ENCODE measurements around the gene ITGB6.
"Not testable (repeated sequence)": the region's sequence is repeated elsewhere in the genome, so short reads cannot be mapped to it uniquely, and the experiment has no call there.

ITGB6 gene

DNA sequence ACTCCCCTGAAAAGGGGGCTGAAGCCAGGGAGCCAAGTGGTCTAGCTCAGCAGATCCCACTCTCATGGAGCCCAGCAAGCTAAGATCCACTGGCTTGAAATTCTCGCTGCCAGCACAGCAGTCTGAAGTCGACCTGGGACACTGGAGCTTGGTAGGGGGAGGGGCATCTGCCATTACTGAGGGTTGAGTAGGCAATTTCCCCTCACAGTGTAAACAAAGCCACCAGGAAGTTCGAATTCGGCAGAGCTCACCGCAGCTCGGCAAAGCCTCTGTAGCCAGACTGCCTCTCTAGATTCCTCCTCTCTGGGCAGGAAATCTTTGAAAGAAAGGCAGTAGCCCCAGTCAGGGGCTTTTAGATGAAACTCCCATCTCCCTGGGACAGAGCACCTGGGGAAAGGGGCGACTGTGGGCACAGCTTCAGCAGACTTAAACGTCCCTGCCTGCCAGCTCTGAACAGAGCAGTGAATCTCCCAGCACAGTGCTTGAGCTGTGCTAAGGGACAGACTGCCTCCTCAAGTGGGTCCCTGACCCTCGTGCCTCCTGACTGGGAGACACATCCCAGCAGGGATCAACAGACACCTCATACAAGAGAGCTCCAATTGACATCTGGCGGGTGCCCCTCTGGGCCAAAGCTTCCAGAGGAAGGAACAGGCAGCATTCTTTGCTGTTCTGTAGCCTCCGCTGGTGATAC lies 18.8 kb downstream of the ITGB6 start:
- not testable (repeated sequence) for DNase-seq (ENCODE audit: low read depth in 2 of 2)

DNA sequence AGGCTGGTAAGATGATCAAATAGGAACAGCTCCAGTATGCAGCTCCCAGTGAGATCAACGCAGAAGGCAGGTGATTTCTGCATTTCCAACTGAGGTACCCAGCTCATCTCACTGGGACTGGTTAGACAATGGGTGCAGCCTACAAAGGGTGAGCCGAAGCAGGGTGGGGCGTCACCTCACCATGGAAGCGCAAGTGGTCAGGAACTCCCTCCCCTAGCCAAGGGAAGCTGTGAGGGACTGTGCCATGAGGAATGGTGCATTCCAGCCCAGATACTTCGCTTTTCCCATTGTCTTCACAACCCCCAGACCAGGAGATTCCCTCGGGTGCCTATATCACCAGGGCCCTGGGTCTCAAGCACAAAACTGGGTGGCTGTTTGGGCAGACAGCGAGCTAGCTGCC lies 19.4 kb downstream of the ITGB6 start:
- not testable (repeated sequence) for DNase-seq (ENCODE audit: low read depth in 2 of 2)

DNA sequence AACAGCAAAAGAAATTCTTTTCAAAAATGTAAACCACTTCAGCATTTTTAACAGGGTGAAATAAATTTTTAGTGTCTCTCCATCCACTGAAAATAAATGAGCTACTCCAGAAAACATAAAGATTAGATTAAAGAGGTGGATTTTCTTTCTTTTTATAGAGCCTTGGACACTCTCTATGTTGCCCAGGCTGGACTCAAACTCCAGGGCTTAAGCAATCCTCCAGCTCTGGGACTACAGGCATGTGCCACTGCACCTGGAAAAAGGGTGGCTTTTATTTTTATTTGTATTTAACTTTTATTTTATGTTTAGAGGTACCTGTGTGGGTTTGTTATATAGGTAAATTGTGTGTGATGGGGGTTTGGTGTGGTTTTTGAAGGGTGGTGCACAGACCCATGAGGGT lies 19.9 kb downstream of the ITGB6 start:
- DNase-seq (ENCODE audit: low read depth in 2 of 2), result no peak

DNA sequence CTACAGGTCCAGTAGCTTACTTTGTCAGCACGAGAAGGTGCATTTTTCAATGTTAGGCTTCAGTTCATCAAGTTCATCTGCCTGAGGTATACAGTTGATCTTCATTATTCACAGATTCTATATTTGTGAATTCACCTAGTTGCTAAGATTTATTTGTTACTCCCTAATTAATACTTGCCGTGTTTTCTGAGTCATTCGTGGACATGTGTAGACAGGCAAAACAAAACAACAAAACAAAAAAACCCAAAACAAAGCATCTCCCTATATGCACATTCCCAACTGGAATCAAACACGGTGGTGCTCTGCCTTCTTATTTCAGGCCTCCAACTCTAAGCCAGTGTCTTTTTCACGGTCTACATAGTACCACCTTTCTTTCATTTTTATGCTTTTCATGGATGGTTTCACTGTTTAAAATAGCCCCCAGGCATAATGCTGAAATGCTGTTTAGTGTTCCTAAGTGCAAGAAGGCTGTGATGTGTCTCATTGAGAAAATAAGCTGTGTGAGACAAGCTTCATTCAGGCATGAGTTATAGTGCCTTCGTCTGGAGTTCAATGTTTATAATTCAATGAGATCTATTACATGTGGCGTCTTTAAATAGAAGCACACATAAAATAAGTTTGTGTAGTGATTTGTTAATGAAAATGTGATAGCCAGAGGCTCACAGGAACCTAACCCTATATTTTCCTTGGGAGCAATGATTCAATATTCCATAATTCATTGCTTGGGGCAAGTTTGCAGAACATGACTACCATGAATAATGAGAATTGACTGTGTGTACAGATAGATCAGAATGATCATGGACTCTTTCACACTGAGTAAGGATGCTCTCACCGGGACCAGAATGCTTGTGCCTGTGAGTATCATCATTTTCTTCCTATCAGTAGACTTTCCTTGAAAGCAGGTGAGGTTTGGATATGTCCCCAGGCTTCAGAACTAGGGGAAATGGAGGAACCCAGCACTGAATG lies 24.6 kb downstream of the ITGB6 start:
- no peak for DNase-seq (ENCODE audit: low read depth in 2 of 2)

DNA sequence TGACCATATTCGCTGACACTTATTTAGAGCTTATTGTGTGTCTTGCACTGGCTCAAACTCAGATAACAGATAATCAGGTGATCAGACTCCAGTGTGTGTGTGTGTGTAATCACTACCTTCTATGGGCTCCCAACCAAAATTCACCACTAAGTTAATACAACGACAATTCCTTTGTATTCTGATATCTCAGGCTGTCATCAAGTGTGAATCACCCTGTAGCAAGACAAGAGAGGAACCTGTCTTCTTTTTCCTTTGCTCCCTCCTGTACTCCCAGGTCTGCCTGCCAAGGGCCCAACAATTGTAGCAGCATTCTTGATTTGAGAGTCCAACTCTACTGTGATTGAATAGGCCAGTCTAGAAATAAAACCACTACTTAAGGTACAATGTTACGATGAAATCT lies 25.8 kb downstream of the ITGB6 start:
- no peak for DNase-seq (ENCODE audit: low read depth in 2 of 2)

DNA sequence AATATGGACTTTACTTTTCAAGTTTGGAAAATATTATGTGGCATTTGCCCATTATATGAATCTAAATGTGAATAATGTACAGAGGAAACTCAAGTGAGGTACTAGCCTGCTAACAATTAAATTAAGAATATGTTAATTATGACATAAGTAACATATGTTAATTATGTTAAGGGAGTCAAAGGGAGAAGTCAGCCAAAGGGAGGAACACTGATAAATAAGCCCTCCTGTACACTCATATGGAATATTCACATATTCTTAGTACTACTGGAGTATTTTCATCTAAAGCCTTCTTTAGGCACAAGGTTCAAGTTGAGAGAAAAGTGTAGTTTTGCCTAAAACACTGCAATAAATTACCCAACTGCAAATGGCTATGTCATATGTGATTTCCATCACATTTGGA lies 30.1 kb downstream of the ITGB6 start:
- no peak for DNase-seq (ENCODE audit: low read depth in 2 of 2)

DNA sequence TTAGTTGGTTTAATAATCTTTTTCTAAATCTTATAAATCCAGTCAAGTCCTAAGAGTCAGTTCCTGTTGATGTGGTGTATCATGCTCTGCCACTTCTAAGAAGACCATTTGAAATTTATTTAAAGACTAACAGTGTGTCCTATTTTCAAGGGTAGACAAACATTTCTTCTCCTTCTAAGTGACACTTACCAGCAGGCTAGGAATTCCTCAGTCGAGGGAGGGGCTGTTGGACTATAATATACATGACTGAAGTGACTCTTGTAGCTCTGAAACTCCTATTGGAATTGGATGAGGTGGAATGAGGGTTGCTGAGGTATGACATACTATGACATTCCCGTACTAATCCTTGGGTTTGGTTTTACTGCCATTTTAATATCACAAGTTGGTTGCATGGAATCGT lies 30.6 kb downstream of the ITGB6 start:
- no peak for DNase-seq (ENCODE audit: low read depth in 2 of 2)

DNA sequence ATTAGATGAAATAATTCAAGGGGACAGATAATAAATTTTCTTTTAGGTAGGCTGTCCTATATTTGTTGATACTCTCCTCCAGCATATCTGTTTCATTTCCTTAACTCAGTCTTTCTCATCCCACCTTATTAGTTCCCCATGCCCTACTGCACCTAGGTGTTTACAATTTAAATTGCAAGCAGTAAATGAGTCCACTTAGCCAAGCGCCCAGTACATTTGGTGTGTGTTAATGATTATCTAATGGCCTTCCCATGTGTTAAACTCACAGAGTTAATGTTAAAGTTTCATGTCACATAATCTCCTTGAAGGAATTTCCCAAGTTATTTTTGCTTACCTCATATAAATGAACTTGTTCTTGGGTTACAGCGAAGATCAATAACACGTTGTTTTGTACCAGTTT lies 31.2 kb downstream of the ITGB6 start:
- no peak for DNase-seq (ENCODE audit: low read depth in 2 of 2)

DNA sequence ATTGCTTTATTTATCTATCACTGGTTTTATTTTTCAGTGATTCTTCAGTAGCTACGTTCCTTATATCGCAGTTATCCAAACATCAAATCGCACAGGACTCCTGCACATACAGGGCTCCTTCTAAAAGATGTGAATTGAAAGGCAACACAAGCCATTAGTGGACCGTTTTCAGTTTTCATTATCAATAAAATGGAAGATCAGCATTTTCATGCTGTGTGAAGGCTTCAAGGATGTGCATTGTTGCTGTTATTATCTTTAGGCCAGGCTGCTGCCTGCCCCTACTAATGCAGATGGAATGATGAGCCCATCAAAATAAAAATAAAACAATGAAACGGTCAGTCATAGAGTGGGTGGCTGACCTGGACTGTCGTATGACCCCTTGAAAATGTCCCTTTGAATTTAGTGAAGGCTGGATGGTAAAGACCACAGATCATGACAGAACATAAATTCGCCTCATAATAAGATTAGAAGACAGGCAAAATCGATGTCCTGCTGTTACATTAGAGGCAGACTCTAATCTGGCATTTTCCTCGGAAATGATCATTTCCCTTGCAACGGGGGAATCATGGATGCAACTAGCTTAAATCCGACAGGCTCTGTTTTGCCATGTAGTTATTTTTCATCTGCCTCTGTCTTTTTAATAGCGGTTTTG lies 32.9 kb downstream of the ITGB6 start:
- no peak for DNase-seq (ENCODE audit: low read depth in 2 of 2)

DNA sequence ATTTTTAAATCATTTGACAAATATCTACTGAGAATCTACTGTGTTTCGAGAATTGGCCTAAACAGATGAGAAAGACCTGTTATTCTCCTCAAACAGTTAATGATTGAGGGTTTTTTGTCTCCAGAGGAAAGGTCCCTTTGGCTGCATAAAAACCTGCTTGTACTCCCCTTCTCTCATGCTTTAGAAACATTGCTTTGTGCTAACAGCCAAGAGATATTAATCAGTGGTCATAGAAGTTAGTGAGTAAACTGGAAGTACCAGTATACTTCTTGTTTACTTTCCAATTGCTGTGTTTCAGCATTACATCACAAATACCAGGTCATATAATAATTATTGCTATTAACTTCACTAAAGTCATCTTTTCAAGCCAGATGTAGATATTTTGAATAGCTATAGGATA lies 34.1 kb downstream of the ITGB6 start:
- DNase-seq (ENCODE audit: low read depth in 2 of 2), result no peak

DNA sequence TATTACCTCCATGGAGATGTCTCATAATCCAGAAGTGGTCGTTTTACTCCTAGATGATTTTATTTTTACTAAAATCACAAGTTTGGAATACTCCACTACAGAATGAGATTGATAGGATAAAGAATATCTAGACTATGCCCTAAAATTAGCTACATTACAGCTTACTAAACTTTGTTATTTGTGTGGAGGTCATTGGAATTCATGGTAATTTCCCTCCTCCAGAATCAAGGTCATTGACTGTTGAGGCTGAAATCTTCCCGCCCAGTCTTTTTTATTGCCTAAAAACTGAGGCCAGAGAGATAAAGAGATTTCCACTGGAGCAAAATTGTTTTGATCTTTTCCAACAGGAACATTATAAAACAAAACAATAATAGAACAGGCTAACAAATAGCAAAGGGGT lies 35.0 kb downstream of the ITGB6 start:
- DNase-seq (ENCODE audit: low read depth in 2 of 2), result no peak

DNA sequence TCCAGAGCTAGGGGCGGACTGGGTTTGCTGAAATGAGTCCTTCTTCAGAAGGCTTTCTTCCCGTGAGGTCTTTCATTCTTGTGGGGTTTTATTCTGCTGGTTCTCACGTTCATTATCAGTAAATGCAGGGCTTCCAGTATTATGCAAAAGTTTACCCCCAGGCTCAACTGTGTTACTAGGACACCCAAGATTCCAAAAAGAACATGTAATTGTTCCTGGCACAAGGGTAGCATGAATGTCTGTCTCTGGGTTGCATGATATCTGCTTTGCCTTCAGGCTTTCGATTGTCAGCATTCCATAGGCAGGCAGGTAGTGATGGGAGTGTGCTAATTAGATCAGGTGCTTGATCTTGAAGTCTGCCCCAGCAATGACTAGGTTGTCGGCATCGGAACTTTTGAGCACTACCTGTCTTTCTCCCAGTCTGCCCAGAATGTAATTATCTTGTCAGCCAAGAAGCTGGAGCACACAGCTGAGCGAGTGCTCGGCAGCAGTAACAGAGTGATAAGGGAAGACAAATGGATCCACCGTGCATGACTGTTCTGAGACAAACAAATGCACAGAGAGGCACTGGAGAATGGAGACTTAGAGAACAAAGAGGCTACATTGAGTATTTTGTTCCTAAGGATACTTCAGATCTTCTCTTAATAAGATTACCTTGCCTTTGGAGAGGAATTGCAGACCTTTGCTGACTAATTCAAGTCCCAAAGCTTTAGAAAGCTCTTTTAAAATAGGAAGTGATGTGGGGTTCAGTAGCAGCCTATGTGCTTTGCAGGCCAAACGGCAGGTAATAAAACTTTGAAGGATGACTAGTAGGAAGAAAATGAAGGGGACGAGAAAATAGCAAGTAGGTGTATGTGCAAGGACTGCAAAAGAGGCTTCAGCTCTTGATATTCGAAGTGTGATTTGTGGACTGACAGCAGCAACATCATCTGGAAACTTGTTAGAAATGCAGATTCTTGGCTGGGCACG lies 41.9 kb downstream of the ITGB6 start:
- no peak for DNase-seq (ENCODE audit: low read depth in 2 of 2)

DNA sequence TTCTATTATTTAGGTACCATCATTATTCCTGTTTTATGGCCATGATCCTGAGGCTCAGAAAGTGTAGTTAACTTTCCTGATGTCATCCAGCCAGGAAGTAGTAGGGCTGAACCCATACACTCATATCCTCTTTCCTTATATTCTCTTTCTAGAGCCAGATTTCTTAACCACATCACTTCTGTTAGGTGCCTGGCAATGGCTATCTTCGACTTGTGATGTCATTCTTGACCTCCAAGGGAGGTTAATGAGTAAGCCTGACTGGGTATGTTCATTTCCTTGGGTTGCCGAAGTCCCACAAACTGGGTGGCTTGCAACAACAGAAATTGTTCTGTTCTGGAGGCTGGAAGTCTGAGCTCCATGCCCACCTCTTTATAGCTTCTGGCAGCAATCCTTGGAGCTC lies 43.4 kb downstream of the ITGB6 start:
- no peak for DNase-seq (ENCODE audit: low read depth in 2 of 2)

DNA sequence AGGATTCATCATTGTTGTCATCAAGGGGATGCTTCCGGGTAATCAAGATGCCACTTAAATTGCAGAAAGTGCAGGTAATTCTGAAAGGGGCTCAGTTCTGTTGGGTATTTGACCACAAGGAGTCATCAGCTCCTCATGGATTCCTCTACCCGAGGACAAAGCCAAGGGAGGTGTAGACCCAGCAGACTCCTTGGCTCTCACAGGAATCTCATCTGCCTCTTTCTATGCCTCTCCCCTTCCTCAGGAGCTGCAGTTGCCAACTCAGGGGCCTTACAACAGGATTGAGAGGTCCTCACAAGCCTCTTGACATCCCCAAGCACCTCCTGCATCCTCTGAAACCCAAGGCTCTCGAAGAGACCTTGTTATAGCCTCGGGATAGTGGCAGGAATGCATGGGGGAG lies 44.0 kb downstream of the ITGB6 start:
- no peak for DNase-seq (ENCODE audit: low read depth in 2 of 2)

DNA sequence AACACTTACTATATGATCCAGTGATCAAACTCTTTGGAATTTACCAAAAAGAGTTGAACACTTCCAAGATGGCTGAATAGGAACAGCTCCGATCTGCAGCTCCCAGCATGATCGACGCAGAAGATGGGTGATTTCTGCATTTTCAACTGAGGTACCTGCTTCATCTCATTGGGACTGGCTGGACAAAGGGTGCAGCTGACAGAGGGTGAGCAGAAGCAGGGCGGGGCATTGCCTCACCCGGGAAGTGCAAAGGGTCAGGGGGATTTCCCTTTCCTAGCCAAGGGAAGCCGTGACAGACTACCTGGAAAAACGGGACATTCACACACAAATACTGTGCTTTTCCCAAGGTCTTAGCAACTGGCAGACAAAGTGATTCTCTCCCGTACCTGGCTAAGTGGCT lies 51.7 kb downstream of the ITGB6 start:
- not testable (repeated sequence) for DNase-seq (ENCODE audit: low read depth in 2 of 2)

DNA sequence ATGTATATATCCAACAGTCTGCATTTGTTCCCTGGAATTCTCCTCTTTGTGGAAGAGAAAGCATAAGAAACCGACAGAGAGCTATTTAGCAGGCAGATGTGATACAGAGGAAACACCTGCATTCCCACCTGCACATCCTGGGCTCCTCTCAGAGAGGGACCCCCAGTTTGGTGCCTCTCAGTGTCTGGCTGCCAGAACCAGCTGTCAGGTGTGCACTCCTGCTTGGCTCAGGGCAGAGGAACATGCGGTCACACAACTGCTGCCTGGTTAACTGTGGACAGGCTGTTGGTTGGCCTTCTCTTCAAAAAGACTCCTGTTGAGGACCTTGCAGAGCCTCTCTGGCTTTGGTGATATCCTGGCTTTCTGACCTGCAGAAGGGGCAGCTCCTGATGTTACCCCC lies 54.6 kb downstream of the ITGB6 start:
- no peak for DNase-seq (ENCODE audit: low read depth in 2 of 2)

DNA sequence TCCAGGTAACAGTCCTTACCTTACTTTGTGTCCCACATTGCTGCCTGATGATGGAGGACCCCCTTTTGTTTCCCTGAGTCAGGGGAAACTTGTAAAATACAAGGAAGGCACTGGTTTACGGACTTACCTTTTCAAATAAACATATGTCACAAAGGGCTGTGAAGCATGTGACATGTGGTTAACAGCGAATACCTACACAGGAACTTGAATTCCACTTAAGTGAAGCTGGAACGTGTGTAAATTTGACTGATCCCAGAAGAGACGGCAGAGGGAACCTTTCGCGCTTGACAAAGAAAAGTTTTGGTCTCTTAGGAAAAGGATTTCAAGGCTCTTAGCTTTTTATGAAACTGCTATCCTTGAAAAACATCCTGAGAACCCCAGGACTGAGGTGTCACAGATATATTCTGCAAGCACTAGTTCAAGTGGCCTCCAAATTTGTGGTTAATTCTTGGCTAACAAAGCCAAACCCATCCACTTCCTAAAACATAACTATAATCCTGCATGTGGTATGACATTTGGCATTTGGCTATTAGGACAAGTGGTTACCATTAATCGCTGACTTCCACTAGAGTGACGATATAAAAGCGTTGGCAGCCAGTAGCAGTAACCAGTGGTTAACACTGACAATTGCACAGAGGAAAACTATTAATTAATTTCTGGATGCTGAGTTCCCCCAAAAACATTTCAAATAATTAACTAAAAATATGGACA lies 55.6 kb downstream of the ITGB6 start:
- DNase-seq (ENCODE audit: low read depth in 2 of 2), result no peak

DNA sequence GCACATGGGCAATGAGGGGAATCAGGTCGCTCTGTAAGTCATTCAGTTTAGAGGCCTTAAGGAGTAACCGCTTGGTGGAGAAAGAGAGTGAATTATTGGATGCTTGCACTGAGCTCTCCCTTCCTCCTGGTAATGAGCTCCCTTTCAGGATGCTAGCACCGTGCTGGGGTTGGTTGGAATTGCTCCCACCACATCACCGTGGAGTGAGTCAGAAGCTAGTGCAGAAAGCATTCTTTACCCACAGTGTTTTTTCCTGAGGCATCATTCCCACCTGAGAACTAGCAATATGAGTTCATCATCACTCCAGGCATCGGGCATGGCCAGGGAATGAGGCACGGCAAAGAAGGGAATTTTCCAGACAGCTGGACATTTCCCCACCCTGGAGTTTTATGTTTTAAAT lies 57.6 kb downstream of the ITGB6 start:
- DNase-seq (ENCODE audit: low read depth in 2 of 2), result no peak

DNA sequence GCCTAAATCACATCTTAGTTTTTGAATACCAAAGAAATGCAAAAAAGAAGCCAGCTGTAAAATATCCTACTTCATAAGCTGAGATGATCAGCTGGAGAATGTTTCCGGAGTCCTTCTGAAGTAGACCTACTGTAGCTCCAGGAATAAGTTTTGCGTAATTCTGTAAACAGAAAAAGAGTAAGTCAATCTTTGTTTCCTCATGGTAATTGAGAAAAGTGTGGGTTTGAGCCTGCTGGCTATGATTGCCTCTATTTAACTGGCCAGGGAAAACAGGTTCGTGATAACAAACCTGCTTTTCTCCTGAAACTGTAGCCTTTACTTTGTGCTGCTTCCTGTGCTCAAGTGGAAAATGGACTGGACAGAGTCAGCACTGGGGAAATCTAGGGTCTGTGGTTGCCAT lies 58.2 kb downstream of the ITGB6 start:
- DNase-seq (ENCODE audit: low read depth in 2 of 2), result no peak

DNA sequence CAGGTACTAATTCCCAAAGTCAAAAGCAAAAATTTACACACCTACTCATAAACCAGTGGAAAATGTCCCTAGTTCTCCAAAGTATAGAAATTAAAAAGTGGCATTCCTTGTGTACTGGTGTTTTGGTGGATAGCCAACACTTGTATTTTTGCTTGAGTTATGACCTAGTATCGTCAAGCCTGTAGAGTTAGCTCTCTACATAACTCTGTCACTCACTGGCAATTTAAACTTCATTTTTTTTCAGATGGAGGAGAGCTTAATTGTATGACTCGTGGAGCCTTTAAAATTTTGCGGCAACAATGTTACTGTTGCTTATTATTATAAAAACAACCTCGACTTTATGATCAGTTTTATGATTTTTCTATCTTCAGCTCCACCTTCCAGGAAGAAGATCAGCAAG lies 58.7 kb downstream of the ITGB6 start:
- DNase-seq (ENCODE audit: low read depth in 2 of 2), result no peak

DNA sequence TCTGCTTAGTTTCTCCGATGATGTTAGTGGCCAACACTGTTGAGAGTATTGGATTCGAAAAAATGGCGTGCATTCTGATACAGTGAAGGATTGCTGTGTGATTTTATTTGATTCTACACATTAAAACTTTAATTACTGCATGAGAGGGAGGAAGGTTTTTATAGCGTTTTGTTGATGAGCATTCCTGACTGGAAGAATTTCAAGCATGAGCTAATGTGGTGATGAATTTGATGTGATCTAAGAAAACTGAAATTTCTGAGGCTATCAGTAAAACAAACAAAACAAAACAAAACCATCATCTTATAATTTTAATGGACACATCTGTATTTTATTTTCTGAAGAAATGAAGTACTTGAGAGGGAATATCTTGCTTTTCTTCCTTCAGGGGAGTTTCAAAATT lies 59.6 kb downstream of the ITGB6 start:
- DNase-seq (ENCODE audit: low read depth in 2 of 2), result no peak

Data from activated CD4-positive, alpha-beta T cell treated with anti-CD3 and anti-CD28 coated beads for 24 hours (primary cell).